M059J (cell line): ENCODE data around the gene TMEM255B. TPM values are rescaled to one million over a fixed set of nuclear protein-coding genes. Genes with fewer than 3 reads are reported as not detected.
"Not testable (repeated sequence)": the region's sequence is repeated elsewhere in the genome, so short reads cannot be mapped to it uniquely, and the experiment has no call there.

ENCODE experiments used
- DNase-seq: peaks from one replicate; pipeline ENCODE4 v3.0.0-alpha.2; 2012; ENCODE audit warnings: low read depth
- total RNA-seq: library from RNA; depleted of rRNA; stranded (reverse); fragments of >200 nt; shearing (Covaris generic); gene quantifications from 2 replicates; pipeline ENCODE4 v1.2.3, GENCODE V29; 2014

TMEM255B gene
- total RNA-seq, 1 experiment from 2014 or later, result 3.5 TPM

DNA sequence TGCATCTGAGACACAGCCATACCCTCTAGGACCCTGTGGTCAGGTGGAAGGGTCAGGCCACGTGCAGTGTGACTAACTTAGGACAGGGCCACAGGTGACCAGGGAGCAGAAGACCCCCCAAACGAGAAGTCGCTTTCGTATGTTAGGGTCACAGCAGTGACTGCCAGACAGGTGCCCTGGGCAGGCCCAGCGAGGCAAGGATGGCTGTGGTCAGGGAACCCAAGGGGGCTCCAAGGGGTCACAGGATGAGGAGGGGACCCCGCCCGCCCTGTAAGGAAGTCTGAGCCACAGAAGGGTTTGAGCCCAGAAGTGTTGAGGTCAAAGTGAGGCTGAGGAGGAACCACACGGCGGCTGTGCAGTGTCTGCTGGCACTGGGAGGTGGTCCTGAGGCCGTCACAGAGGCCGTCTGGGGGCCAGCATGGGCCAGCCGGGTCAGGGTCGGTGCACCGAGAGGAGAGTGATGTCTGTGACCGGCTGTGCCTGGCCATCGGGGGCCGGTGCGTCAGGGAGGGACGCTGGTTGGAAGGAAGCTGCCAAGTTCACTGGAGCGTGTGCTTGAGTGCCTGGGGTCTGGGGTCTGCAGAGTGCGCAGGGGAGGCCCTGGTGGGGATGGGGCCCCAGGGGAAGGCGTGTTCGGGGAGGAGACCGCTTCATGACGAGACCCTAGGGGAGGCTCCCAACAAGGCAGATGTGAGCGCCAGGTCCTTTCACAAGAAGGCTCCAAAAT lies 24.8 kb upstream of the TMEM255B start:
- no peak for DNase-seq

DNA sequence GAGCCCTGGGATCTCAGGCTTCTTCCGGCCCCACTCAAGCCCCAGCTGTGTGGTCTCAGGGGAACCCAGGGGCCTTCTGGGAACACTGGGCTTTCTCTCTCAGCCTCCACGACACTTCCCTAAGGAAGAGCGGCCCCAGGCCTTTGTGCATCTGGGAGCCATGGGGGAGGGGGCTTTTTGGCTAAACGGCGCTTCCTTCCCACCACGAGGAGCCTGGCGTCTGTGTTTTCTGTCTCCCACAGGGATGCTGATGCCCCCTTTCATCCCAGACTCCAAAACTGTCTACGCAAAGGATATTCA lies 24.2 kb upstream of the TMEM255B start:
- DNase-seq, result no peak

DNA sequence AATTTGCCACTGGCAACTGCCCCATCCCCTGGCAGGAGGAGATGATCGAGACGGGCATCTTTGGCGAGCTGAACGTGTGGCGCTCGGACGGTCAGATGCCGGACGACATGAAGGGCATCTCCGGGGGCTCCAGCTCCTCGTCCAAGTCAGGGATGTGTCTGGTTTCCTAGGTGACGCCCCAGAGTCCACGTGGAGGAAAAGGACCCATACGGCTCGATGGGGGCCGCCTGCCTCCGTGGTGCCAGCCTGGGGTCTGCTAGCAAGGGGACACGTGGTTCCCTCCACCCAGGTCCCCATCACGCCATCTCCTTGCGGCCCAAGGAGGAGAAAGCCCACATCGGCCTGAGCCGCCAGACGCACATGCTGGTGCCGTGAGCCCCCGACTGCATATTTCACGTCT lies 23.8 kb upstream of the TMEM255B start:
- DNase-seq, result no peak

GRCh38 chr13:113735750-113736149 lies 23.3 kb upstream of the TMEM255B start:
- DNase-seq, result no peak

- no peak for DNase-seq
Measured at GRCh38 chr13:113736258-113736731, 22.7 kb upstream of the TMEM255B start.

DNA sequence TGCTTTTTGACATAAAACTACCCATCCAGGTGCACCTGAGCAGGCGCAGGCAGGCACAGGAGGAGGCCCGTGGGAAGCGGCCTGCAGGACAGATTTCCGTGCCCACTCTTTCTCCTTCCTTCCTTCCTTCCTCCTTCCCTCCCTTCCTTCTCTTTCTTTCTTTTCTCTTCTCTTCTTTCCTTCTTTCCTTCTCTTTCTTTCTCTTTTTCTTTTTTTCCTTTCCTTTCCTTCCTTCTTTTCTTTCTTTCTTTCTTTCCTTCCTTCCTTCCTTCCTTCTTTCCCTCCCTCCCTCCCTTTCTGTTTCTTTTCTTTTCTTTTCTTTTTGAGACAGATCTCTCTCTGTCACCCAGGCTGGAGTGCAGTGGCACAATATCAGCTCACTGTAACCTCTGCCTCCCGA lies 21.2 kb upstream of the TMEM255B start:
- no peak for DNase-seq

DNA sequence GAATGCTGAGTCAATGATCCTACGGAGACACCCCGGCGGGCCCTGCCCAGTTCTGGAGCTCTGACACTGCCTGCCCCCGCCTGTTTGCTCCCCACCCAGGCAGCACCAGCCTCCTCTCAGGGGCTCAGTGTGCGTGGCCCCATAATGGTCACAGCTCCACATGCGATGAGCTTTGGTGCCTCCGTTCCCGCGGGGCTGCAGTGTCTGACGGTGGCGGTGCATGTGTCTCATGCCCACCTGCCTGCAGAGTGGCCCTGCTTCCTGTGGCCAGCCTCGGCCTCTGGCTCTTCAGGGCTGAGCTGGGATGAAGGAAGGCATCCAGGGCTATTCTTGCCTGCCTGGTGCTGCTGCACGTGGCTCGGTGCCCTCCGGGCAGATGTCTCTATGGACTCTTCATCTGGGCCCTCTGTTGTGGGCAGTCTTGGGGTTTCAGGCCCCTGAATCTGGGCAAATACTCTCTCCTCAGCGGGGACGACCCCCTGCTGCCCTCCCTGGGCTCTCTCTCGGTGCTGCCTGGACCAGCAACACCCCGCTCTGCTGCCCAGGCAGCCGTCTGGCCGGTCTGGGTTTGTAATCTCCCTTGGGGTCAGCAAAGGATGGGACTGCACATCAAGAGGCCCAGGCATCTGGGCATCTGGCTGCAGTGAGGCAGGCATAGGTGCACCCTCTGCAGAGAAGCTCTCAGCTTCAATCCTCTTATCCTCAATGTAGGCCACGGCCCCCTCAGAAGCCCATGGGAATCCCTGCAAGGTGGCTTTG lies 19.3 kb upstream of the TMEM255B start:
- DNase-seq, result no peak

GRCh38 chr13:113740286-113740556 lies 18.8 kb upstream of the TMEM255B start:
- DNase-seq, result no peak

GRCh38 chr13:113740661-113741060 lies 18.4 kb upstream of the TMEM255B start:
- no peak for DNase-seq

GRCh38 chr13:113741191-113741668 lies 17.8 kb upstream of the TMEM255B start:
- DNase-seq, result no peak

DNA sequence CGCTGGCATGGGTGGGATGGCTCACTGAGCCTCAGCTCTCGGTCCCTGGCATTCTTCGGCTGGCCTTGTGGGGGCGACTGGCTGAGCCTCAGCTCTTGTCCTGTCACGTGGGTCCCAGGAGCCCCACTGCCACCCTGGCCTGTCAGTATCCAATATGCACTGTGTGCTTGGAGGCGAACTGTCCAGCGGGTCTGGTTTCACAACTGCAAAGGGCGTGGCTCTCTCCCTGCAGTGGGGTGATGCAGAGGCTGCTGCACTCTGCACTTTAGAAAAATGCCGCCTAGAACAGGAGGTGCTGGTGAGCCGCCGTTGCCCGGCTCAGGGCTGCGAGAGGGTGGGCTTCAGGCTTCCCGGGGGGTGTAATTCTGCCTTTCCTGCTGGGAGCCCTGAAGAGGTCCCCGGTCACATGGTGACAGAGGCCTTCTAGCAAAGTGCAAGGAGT lies 17.0 kb upstream of the TMEM255B start:
- DNase-seq, result peak; percentile 56

GRCh38 chr13:113742445-113743120 lies 16.4 kb upstream of the TMEM255B start:
- no peak for DNase-seq

DNA sequence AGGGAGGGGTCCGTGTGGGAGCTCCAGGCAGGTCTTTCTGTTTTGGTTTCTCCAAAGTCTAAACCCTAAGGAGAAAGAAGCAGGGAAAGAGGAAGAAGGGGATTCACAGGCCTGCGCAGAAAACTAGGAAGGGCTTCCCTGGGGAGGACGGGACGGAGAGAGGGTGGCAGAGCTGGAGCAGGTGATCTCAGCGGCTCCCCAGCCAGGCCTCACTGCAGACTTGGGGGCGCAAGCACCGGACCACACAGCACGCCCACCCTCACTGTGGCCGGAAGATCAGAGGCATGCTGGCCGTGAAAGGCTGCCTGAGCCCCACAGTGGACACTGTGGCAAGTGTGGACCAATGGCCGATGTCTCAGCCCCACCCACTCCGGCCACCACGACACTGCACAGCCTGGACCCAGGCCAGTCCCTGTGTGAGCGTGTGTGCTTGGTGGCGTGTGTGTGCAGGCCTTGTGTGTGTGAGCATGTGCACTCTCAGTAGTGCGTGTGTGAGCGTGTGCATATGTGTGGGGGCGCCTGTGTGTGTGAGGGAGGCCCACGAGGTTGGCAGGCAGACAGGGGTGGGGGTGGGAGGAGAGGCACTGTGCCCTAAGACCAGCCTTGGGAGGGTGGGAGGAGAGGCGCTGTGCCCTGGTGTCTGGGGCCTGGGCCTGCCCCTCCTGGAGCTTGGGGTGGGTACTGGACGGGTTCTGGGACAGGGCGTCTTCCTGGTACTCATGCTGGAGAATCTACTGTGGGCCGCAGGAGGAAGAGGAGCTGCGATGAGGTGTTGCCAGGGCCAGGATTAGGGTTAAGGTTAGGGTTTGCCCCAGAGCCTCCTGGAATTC lies 15.4 kb upstream of the TMEM255B start:
- DNase-seq, result no peak

DNA sequence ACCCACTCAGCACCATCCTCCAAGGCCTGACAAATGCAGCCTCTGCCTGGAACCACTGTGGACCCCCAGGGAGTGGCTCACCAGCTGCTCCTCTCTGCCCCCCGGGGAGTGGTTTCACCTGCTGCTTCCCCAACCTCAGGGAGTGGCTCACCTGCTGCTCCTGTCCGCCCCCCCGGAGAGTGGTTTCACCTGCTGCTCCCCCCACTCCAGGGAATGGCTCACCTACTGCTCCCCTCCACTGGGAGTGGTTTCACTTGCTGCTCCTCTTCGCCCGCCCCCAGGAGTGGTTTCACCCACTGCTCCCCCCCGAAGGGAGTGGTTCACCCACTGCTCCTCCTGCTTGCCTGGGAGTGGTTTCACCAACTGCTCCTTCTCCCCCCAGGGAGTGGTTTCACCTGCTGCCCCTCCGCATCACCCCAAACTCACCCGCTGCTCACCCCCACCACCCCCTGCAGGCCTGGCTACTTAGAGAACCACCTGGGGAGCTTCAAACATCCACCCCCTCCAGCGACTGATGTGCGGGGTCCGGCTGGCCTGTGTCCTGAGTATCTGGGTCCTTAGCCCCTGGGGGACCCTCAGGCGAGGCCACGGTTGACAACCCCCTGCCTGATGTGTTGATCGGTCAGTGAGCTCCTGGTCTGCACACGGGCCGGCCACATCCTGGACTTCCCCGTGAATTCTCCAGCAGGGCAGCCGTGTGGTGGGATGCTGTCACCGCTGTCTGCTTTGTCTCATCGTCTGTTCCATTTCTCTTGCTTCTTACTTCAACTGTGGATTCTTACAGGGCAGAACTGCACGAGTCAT lies 14.6 kb upstream of the TMEM255B start:
- no peak for DNase-seq

GRCh38 chr13:113745059-113745458 lies 14.0 kb upstream of the TMEM255B start:
- no peak for DNase-seq

- not testable (repeated sequence) for DNase-seq
Measured at GRCh38 chr13:113745500-113746142, 13.4 kb upstream of the TMEM255B start.

GRCh38 chr13:113746143-113746525 lies 12.9 kb upstream of the TMEM255B start:
- peak; percentile 10 for DNase-seq

GRCh38 chr13:113746671-113747070 lies 12.4 kb upstream of the TMEM255B start:
- no peak for DNase-seq

DNA sequence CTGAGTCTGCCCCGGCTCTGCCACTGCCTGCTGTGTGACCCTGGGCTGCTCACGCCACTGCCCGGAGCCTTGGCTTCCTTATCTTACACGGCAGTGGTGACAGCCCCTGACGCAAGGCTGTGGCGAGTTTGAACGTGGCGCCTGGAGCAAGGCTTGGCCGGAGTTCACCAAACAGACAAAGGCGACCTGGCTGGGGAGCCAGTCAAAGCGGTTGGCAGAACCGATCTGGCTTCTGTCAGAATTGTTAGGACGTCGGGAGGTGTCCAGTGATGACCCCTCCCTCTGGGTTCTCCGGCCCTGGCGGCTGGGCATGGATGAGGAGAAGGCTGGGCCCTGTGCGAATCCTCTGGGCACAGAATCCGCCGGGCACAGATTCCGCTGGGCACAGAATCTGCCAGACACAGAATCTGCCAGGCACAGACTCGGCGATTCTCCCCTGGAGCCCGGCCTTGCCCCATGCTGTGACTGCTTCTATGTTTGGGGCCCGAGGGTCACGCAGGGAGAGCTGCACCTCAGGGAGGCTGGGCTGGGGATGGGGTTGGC lies 11.7 kb upstream of the TMEM255B start:
- DNase-seq, result no peak

DNA sequence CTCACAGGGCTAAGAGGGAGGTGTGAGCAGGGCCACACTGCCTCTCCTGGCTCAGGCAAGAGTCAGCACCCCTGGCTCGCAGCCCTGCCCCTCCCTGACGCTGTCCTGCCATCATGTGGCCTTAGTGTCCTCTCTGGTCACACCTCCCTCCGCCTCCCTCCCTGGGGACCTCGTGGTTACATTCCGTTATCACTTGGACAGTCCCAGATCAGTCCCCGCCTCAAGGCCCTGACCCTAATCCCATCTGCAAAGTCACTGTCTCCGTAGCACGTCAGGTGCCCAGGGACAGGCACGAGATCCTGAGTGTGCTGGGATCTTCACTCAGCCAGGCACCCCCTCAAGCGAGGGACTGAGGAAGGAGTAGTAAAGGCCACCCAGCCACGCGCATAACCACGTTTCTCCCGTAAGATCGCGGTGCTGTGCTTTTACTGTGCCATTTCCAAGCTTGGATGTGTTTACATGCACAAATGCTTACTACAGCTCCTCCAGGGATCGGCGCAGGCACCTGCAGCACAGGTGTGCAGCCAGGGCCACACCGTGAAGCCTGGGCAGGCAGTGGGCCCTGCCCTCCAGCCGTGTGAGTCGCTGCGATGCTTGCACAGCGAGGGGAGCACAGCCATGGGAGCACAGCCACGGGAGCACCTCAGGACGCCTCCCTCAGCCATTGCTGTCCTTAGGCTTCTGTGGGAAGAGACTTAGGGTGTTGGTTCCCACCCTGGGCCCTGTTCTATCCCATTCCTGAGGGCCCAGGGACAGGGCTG lies 10.7 kb upstream of the TMEM255B start:
- no peak for DNase-seq
